HCT116 (cell line): ENCODE results near the gene SLC7A1. TPM values are rescaled to one million over a fixed set of nuclear protein-coding genes. Genes with fewer than 3 reads are reported as not detected.

Experiments used
- ATAC-seq: fragments of 200-7000 bp; cut with Tn5 transposase; 2 replicates; pipeline ENCODE4 v1.9.1; 2020; ENCODE audit warnings: mild to moderate bottlenecking, moderate library complexity
- BruUV-seq: library from RNA; stranded (reverse); fragments of 400-500 nt; replicated peaks from 2 replicates; lab custom pipeline; 2021; lab: Mats Ljungman, UMichigan
- CTCF ChIA-PET: fragments of 300-600 bp; sonication (Branson Sonifier 250); formaldehyde crosslinking; loops from one replicate; lab custom pipeline; 2021; ENCODE audit warnings: antibody characterized with exemption; lab: Charles Lee
- POLR2A ChIA-PET: fragments of 300-600, 350-600 bp; sonication (Branson Sonifier 250); formaldehyde crosslinking; loops from one replicate; lab custom pipeline; 2021; ENCODE audit warnings: antibody characterized with exemption; lab: Charles Lee
- RAD21 ChIA-PET, 2 experiments: fragments of 300-600 bp; sonication (Branson Sonifier 250); formaldehyde crosslinking; loops; one replicate each; lab custom pipeline; 2023; ENCODE audit warnings: low total read pairs in 2 of 2; ENCODE audit not compliant: uncharacterized antibody in 2 of 2, unreplicated experiment in 2 of 2, low non-redundant PET in 1 of 2; lab: Charles Lee
- DNase-seq: peaks from one replicate; pipeline ENCODE4 v3.0.0-alpha.2; 2010; ENCODE audit warnings: low read depth, low spot score
- H2AFZ ChIP-seq: fragments of 200-600 bp; shearing (Covaris generic), sonication (generic); 2 replicates; pipeline ENCODE4 v1.6.1; 2017; ENCODE audit warnings: low read depth, mixed run types, mixed read lengths, antibody characterized with exemption, low read length; ENCODE audit not compliant: poor library complexity, severe bottlenecking
- H3K27ac ChIP-seq: 2 replicates; pipeline ENCODE4 v1.5.1; 2012; ENCODE audit warnings: low read depth, low read length
- H3K27me3 ChIP-seq: fragments of 200-600 bp; sonication (generic); 2 replicates; pipeline ENCODE4 v1.6.1; 2016; ENCODE audit warnings: mixed run types, low read length, mixed read lengths; ENCODE audit not compliant: insufficient read depth
- H3K36me3 ChIP-seq, 2 experiments: fragments of 200-500 bp in 1 of 2; fragments of 200-600 bp in 1 of 2; sonication (Bioruptor generic) in 1 of 2; sonication (generic) in 1 of 2; 2 replicates each; pipeline versions ENCODE4 v1.5.1 to v1.6.1; 2014 to 2016; ENCODE audit warnings: low read length in 2 of 2, inconsistent platforms in 1 of 2, mixed read lengths in 1 of 2, mixed run types in 1 of 2; ENCODE audit not compliant: insufficient read depth in 2 of 2, control insufficient read depth in 1 of 2
- H3K4me1 ChIP-seq, 2 experiments: fragments of 200-600 bp in 1 of 2; sonication (generic) in 1 of 2; 2 replicates each; pipeline versions ENCODE4 v1.5.1 to v1.6.1; 2012 to 2017; ENCODE audit warnings: low read length in 2 of 2, inconsistent platforms in 1 of 2, mild to moderate bottlenecking in 1 of 2, mixed read lengths in 1 of 2, mixed run types in 1 of 2, moderate library complexity in 1 of 2; ENCODE audit not compliant: insufficient read depth in 2 of 2, control insufficient read depth in 1 of 2
- H3K4me2 ChIP-seq: fragments of 200-600 bp; sonication (generic); 2 replicates; pipeline ENCODE4 v1.6.1; 2017; ENCODE audit warnings: mixed run types, low read length, mixed read lengths
- H3K4me3 ChIP-seq, 2 experiments: fragments of 200-600 bp in 1 of 2; sonication (generic) in 1 of 2; replicated peaks in 1 of 2; 2 replicates each; pipeline ENCODE4 v1.5.1; 2011 to 2016; ENCODE audit warnings: low read length in 2 of 2, control low read depth in 1 of 2, low read depth in 1 of 2, mild to moderate bottlenecking in 1 of 2, mixed read lengths in 1 of 2, mixed run types in 1 of 2
- H3K79me2 ChIP-seq: fragments of 200-600 bp; sonication (generic); 2 replicates; pipeline ENCODE4 v1.6.1; 2017; ENCODE audit warnings: mild to moderate bottlenecking, mixed run types, low read length, moderate library complexity, mixed read lengths; ENCODE audit not compliant: insufficient read depth
- H3K9ac ChIP-seq: fragments of 200-600 bp; sonication (generic); 2 replicates; pipeline ENCODE4 v1.6.1; 2016; ENCODE audit warnings: low read length, mixed read lengths
- H3K9me2 ChIP-seq: fragments of 200-600 bp; sonication (generic), shearing (Covaris generic); 2 replicates; pipeline ENCODE4 v1.6.1; 2017; ENCODE audit warnings: mixed run types, mild to moderate bottlenecking, moderate library complexity; ENCODE audit not compliant: insufficient read depth
- H3K9me3 ChIP-seq, 2 experiments: fragments of 200-500 bp in 1 of 2; fragments of 200-600 bp in 1 of 2; sonication (Bioruptor generic) in 1 of 2; sonication (generic) in 1 of 2; 2 replicates each; pipeline ENCODE4 v1.6.1; 2014 to 2017; ENCODE audit warnings: low read length in 2 of 2, mixed read lengths in 2 of 2, inconsistent platforms in 1 of 2, low read depth in 1 of 2, mild to moderate bottlenecking in 1 of 2, mixed run types in 1 of 2, moderate library complexity in 1 of 2; ENCODE audit not compliant: control insufficient read depth in 1 of 2, insufficient read depth in 1 of 2
- H4K20me1 ChIP-seq: fragments of 200-600 bp; sonication (generic), shearing (Covaris generic); 2 replicates; pipeline ENCODE4 v1.6.1; 2017; ENCODE audit warnings: mixed run types, mild to moderate bottlenecking, moderate library complexity; ENCODE audit not compliant: insufficient read depth
- ATF3 ChIP-seq: IDR thresholded peaks from 2 replicates; pipeline ENCODE4 v1.6.1; 2012
- CBX3 ChIP-seq: IDR thresholded peaks from 2 replicates; pipeline ENCODE4 v1.6.1; 2012; ENCODE audit warnings: low read depth
- EGR1 ChIP-seq: IDR thresholded peaks from 2 replicates; pipeline ENCODE4 v1.6.1; 2012; ENCODE audit warnings: low read depth
- ELF1 ChIP-seq: IDR thresholded peaks from 2 replicates; pipeline ENCODE4 v1.6.1; 2012; ENCODE audit warnings: low read depth, borderline replicate concordance
- EZH2phosphoT487 ChIP-seq: fragments of 200-600 bp; IDR thresholded peaks from 2 replicates; pipeline ENCODE4 v1.6.1; 2018; ENCODE audit warnings: antibody characterized with exemption, borderline replicate concordance
- FOSL1 ChIP-seq: IDR thresholded peaks from 2 replicates; pipeline ENCODE4 v1.6.1; 2012; ENCODE audit warnings: low read depth
- JUND ChIP-seq: IDR thresholded peaks from 2 replicates; pipeline ENCODE4 v1.6.1; 2012
- MAX ChIP-seq: IDR thresholded peaks from 2 replicates; pipeline ENCODE4 v1.6.1; 2012
- POLR2A ChIP-seq: IDR thresholded peaks from 2 replicates; pipeline ENCODE4 v1.7.0; 2011; ENCODE audit warnings: borderline replicate concordance; ENCODE audit not compliant: insufficient read depth, insufficient read length; ENCODE audit errors: extremely low read depth
- RAD21 ChIP-seq: IDR thresholded peaks from 2 replicates; pipeline ENCODE4 v1.6.1; 2012; ENCODE audit warnings: low read depth, mild to moderate bottlenecking
- REST ChIP-seq: IDR thresholded peaks from 2 replicates; pipeline ENCODE4 v1.6.1; 2012; ENCODE audit warnings: low read depth
- SIN3A ChIP-seq: IDR thresholded peaks from 2 replicates; pipeline ENCODE4 v1.6.1; 2012; ENCODE audit warnings: low read depth
- SRF ChIP-seq: IDR thresholded peaks from 2 replicates; pipeline ENCODE4 v1.6.1; 2012; ENCODE audit warnings: low read depth
- YY1 ChIP-seq: IDR thresholded peaks from 2 replicates; pipeline ENCODE4 v1.6.1; 2011; ENCODE audit warnings: low read length, low read depth, moderate library complexity, mild to moderate bottlenecking; ENCODE audit not compliant: insufficient replicate concordance; ENCODE audit errors: extremely low read depth
- ZBTB33 ChIP-seq: IDR thresholded peaks from 2 replicates; pipeline ENCODE4 v1.6.1; 2011; ENCODE audit warnings: mild to moderate bottlenecking, low read length, moderate library complexity; ENCODE audit not compliant: insufficient replicate concordance; ENCODE audit errors: extremely low read depth
- ZFX ChIP-seq: fragments of 450-650 bp; IDR thresholded peaks from 2 replicates; pipeline ENCODE4 v1.6.1; 2017
- ZNF274 ChIP-seq: fragments of 200-500 bp; sonication (Bioruptor generic); IDR thresholded peaks from 2 replicates; pipeline ENCODE4 v1.6.1; 2014; ENCODE audit warnings: mild to moderate bottlenecking, low read depth, low read length, inconsistent platforms
- intact Hi-C: fragments of 100-400 bp; cut with micrococcal nuclease; formaldehyde crosslinking; loops from 2 replicates; pipeline ENCODE4 v1.10.0; 2022
- total RNA-seq: library from RNA; stranded (reverse); gene quantifications from one replicate; pipeline ENCODE4 v1.2.1, GENCODE V29; 2021; ENCODE audit not compliant: unreplicated experiment

SLC7A1 gene
- total RNA-seq, 1 experiment from 2014 or later = 124 TPM

- RAD21 ChIA-PET = no interaction called here
- no peak for ATAC-seq
These were observed 31.1 kb downstream of the SLC7A1 start for GRCh38 chr13:29564373-29564772.

More at GRCh38 chr13:29564373-29564772, 31.1 kb downstream of the SLC7A1 start:
- DNase-seq = no peak
- no peaks in the 10 kb centered on the region for H3K4me1 ChIP-seq
- POLR2A ChIA-PET = no interaction called here
- H3K27ac ChIP-seq = no peak overlapping the region
- no peaks in the 10 kb centered on the region for H3K9me3 ChIP-seq
- H3K9ac ChIP-seq = no peak overlapping the region
- no peak overlapping the region for H3K4me2 ChIP-seq
- H3K9me2 ChIP-seq = no peaks in the 10 kb centered on the region
- no peaks in the 10 kb centered on the region; a peak in 1 of 4 replicates for H3K36me3 ChIP-seq
- no peaks in the 10 kb centered on the region for H3K27me3 ChIP-seq
- CTCF ChIA-PET = no interaction called here
- no peak overlapping the region for H3K4me3 ChIP-seq
- intact Hi-C loops = no loop called here
- no TSS peak for BruUV-seq
- H2AFZ ChIP-seq = no peak overlapping the region
- H3K79me2 ChIP-seq = peaks cover 94% of the 10 kb centered on the region
- no peak for TF ChIP-seq ZNF274
- no peak for TF ChIP-seq ELF1
- no peak for TF ChIP-seq CBX3
- no peak for TF ChIP-seq REST
- TF ChIP-seq JUND = no peak
- no peak for TF ChIP-seq EZH2phosphoT487
- no peak for TF ChIP-seq POLR2A
- no peak for TF ChIP-seq ZFX
- TF ChIP-seq ATF3 = no peak
- no peak for TF ChIP-seq MAX
- TF ChIP-seq FOSL1 = no peak
- TF ChIP-seq YY1 = no peak
- no peak for TF ChIP-seq RAD21
- no peak for TF ChIP-seq SRF
- no peak for TF ChIP-seq SIN3A
- TF ChIP-seq EGR1 = no peak
- no peak for TF ChIP-seq ZBTB33
- H4K20me1 ChIP-seq = peaks cover 3% of the 10 kb centered on the region; the same call in 1 of the 2 replicates
